ENCODE data around the gene RPS3. TPM values are rescaled to one million over a fixed set of nuclear protein-coding genes. Genes with fewer than 3 reads are reported as not detected.
A peak's percentile ranks its signal among the peaks of the same experiment; 100 is the strongest.

The RPS3 gene
- total and polyA plus RNA-seq, 9 of the 15 experiments (the other 6 are each of a cell fraction or from before 2014, with no cell fraction given) = 2,700 to 5,771 (median 3,679) TPM

DNA sequence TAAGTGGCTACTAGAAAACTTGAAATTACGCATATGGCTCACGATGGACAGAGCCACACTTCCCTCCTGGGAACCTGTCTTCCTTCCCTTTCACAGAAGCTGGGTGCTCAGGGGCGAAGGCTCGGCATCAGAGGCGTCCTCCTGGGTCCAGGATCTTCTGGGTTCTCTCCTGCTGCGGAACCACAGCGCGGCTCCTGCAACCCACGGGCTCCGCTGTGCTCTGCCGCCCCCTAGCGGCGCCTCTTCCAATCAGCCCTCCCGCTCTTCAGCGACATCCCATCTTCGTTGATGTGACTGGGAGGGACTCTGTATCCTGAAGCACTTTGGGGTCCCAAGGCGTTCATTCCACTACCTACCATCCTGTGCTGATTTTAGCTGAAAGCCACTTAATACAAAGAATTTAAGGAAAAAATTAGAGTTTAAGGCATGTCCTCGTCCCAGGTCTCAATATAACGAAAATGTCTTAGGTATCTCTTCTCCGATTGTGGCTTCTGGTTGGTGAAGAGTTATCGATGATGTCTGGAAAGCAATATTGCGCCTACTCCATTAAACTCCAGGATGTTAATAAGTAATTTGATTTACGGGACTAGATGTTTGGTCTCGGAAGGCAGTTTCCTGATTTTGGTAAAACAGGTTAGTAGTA is 14.8 kb upstream of the RPS3 start (continued):
- TF ChIP-seq, protein P1, sequence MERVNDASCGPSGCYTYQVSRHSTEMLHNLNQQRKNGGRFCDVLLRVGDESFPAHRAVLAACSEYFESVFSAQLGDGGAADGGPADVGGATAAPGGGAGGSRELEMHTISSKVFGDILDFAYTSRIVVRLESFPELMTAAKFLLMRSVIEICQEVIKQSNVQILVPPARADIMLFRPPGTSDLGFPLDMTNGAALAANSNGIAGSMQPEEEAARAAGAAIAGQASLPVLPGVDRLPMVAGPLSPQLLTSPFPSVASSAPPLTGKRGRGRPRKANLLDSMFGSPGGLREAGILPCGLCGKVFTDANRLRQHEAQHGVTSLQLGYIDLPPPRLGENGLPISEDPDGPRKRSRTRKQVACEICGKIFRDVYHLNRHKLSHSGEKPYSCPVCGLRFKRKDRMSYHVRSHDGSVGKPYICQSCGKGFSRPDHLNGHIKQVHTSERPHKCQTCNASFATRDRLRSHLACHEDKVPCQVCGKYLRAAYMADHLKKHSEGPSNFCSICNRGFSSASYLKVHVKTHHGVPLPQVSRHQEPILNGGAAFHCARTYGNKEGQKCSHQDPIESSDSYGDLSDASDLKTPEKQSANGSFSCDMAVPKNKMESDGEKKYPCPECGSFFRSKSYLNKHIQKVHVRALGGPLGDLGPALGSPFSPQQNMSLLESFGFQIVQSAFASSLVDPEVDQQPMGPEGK (CRISPR knock-in tag; IDR thresholded peaks at IDR 0.05; ENCODE audit: borderline replicate concordance) = no peak
- TF ChIP-seq NCOR1 (IDR thresholded peaks at IDR 0.05) (no peak), ESRRA (IDR thresholded peaks at IDR 0.05; ENCODE audit: borderline replicate concordance, low read depth) (peak; percentile 42; the same call in 1 of the 2 replicates), ZNF778 (CRISPR knock-in tag; IDR thresholded peaks at IDR 0.05) (no peak), CXXC5 (CRISPR knock-in tag; IDR thresholded peaks at IDR 0.05) (peak; percentile 58), DPF2 (IDR thresholded peaks at IDR 0.05) (no peak), MCM2 (IDR thresholded peaks at IDR 0.05; ENCODE audit: low read depth) (no peak), ERF (CRISPR knock-in tag; IDR thresholded peaks at IDR 0.05) (no peak), ZNF3 (CRISPR knock-in tag; IDR thresholded peaks at IDR 0.05) (no peak), XRCC4 (IDR thresholded peaks at IDR 0.05; ENCODE audit: extremely low read depth, insufficient read depth, insufficient read length) (no peak), ZBTB1 (CRISPR knock-in tag; IDR thresholded peaks at IDR 0.05; ENCODE audit: borderline replicate concordance, low read depth) (no peak), ETV5 (CRISPR knock-in tag; IDR thresholded peaks at IDR 0.05; ENCODE audit: low read depth) (no peak), ELF2 (CRISPR knock-in tag; IDR thresholded peaks at IDR 0.05) (no peak), MCM7 (IDR thresholded peaks at IDR 0.05) (no peak), EP300 (IDR thresholded peaks at IDR 0.05; ENCODE audit: low read length) (no peak), ZNF224 (CRISPR knock-in tag; IDR thresholded peaks at IDR 0.05) (no peak), TAF1 (IDR thresholded peaks at IDR 0.05; ENCODE audit: control insufficient read depth, extremely low read depth, insufficient read depth, low read length, severe bottlenecking) (no peak), RBM14 (IDR thresholded peaks at IDR 0.05; ENCODE audit: borderline replicate concordance, insufficient read depth, low read depth, low read length) (no peak)
- TF ChIP-seq, protein P2, sequence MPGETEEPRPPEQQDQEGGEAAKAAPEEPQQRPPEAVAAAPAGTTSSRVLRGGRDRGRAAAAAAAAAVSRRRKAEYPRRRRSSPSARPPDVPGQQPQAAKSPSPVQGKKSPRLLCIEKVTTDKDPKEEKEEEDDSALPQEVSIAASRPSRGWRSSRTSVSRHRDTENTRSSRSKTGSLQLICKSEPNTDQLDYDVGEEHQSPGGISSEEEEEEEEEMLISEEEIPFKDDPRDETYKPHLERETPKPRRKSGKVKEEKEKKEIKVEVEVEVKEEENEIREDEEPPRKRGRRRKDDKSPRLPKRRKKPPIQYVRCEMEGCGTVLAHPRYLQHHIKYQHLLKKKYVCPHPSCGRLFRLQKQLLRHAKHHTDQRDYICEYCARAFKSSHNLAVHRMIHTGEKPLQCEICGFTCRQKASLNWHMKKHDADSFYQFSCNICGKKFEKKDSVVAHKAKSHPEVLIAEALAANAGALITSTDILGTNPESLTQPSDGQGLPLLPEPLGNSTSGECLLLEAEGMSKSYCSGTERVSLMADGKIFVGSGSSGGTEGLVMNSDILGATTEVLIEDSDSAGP (CRISPR knock-in tag; IDR thresholded peaks at IDR 0.05) = no peak
- TF ChIP-seq, protein P3, sequence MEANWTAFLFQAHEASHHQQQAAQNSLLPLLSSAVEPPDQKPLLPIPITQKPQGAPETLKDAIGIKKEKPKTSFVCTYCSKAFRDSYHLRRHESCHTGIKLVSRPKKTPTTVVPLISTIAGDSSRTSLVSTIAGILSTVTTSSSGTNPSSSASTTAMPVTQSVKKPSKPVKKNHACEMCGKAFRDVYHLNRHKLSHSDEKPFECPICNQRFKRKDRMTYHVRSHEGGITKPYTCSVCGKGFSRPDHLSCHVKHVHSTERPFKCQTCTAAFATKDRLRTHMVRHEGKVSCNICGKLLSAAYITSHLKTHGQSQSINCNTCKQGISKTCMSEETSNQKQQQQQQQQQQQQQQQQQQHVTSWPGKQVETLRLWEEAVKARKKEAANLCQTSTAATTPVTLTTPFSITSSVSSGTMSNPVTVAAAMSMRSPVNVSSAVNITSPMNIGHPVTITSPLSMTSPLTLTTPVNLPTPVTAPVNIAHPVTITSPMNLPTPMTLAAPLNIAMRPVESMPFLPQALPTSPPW (CRISPR knock-in tag; IDR thresholded peaks at IDR 0.05) = no peak; the same call in 1 of the 2 replicates
- TF ChIP-seq, protein P4, sequence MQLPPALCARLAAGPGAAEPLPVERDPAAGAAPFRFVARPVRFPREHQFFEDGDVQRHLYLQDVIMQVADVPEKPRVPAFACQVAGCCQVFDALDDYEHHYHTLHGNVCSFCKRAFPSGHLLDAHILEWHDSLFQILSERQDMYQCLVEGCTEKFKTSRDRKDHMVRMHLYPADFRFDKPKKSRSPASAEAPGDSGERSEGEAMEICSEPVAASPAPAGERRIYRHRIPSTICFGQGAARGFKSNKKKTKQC (CRISPR knock-in tag; IDR thresholded peaks at IDR 0.05) = no peak
- TF ChIP-seq, protein P5, sequence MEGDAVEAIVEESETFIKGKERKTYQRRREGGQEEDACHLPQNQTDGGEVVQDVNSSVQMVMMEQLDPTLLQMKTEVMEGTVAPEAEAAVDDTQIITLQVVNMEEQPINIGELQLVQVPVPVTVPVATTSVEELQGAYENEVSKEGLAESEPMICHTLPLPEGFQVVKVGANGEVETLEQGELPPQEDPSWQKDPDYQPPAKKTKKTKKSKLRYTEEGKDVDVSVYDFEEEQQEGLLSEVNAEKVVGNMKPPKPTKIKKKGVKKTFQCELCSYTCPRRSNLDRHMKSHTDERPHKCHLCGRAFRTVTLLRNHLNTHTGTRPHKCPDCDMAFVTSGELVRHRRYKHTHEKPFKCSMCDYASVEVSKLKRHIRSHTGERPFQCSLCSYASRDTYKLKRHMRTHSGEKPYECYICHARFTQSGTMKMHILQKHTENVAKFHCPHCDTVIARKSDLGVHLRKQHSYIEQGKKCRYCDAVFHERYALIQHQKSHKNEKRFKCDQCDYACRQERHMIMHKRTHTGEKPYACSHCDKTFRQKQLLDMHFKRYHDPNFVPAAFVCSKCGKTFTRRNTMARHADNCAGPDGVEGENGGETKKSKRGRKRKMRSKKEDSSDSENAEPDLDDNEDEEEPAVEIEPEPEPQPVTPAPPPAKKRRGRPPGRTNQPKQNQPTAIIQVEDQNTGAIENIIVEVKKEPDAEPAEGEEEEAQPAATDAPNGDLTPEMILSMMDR (IDR thresholded peaks at IDR 0.05 in 2 of 3, conservative IDR thresholded peaks at IDR 0.05 in 1 of 3; ENCODE audit: insufficient read depth in 2 of 3, low read depth in 1 of 3, low read length in 3 of 3) = peak; percentile 97

All from K562 (cell line).